K562 (cell line): ENCODE results near the gene DNAI1. TPM values are rescaled to one million over a fixed set of nuclear protein-coding genes. Genes with fewer than 3 reads are reported as not detected.

ENCODE experiments used
- ATAC-seq: fragments of 200-7000 bp; cut with Tn5 transposase; 3 replicates; pipeline ENCODE4 v1.9.1; 2020; ENCODE audit warnings: moderate library complexity
- BruUV-seq: library from RNA; stranded (reverse); fragments of 400-500 nt; replicated peaks from 2 replicates; lab custom pipeline; 2021; lab: Mats Ljungman, UMichigan
- CTCF ChIA-PET: fragments of 300-600 bp; formaldehyde crosslinking; extraction: SDS; loops from one replicate; lab custom pipeline; 2021; ENCODE audit warnings: low intra/inter-chr PET ratio; lab: Yijun Ruan, JAX
- POLR2A ChIA-PET: fragments of 300-600, 350-650 bp; sonication (Branson Sonifier 250); formaldehyde crosslinking; extraction: SDS; loops from one replicate; lab custom pipeline; 2021; ENCODE audit warnings: antibody characterized with exemption, inconsistent platforms; lab: Yijun Ruan, JAX
- DNase-seq, 4 experiments: peaks; one replicate each; pipeline versions ENCODE4 v3.0.0 to v3.0.0-alpha.2; 2011 to 2018; ENCODE audit warnings: low spot score in 3 of 4, mixed read lengths in 3 of 4; ENCODE audit errors: extremely low read depth in 1 of 4
- FAIRE-seq: peaks from 2 replicates; lab custom pipeline; 2011; peaks lifted over from hg19 to GRCh38; lab: Jason Lieb, UNC
- H2AFZ ChIP-seq: 2 replicates; pipeline ENCODE4 v1.6.0; 2011; ENCODE audit warnings: low read depth, low read length, control low read depth, inconsistent platforms
- H3K27ac ChIP-seq: fragments of 200-600 bp; 3 replicates; pipeline ENCODE4 v1.8.0; 2011; ENCODE audit warnings: low read depth, mild to moderate bottlenecking, control low read depth, inconsistent platforms, low read length, moderate library complexity, mixed read lengths; ENCODE audit errors: extremely low read depth
- H3K27me3 ChIP-seq, 2 experiments: fragments of 300-600 bp in 1 of 2; 2 replicates in 1 of 2; 3 replicates in 1 of 2; pipeline versions ENCODE4 v1.6.0 to v1.8.0; 2011; ENCODE audit warnings: inconsistent platforms in 2 of 2, low read length in 2 of 2, mild to moderate bottlenecking in 1 of 2, mixed read lengths in 1 of 2, moderate library complexity in 1 of 2; ENCODE audit not compliant: control insufficient read depth in 2 of 2, insufficient read depth in 2 of 2
- H3K36me3 ChIP-seq: fragments of 300-600 bp; 3 replicates; pipeline ENCODE4 v1.8.0; 2011; ENCODE audit warnings: mild to moderate bottlenecking, low read length, inconsistent platforms; ENCODE audit not compliant: control insufficient read depth, insufficient read depth
- H3K4me1 ChIP-seq, 2 experiments: fragments of 200-600 bp in 1 of 2; replicated peaks in 1 of 2; 2 replicates in 1 of 2; 3 replicates in 1 of 2; pipeline versions ENCODE4 v1.5.1 to v1.8.0; 2011; ENCODE audit warnings: inconsistent platforms in 2 of 2, low read length in 2 of 2, mild to moderate bottlenecking in 1 of 2, mixed read lengths in 1 of 2, moderate library complexity in 1 of 2; ENCODE audit not compliant: control insufficient read depth in 2 of 2, insufficient read depth in 2 of 2
- H3K4me2 ChIP-seq: 2 replicates; pipeline ENCODE4 v1.6.1; 2011; ENCODE audit warnings: low read length, control low read depth, inconsistent platforms, mixed read lengths; ENCODE audit not compliant: insufficient read depth
- H3K4me3 ChIP-seq: fragments of 200-600 bp; sonication (generic), shearing (Covaris generic); 2 replicates; pipeline ENCODE4 v1.5.1; 2016; ENCODE audit warnings: control low read depth, inconsistent platforms
- H3K79me2 ChIP-seq: fragments of 200-600 bp; 3 replicates; pipeline ENCODE4 v1.8.0; 2011; ENCODE audit warnings: low read length, inconsistent platforms; ENCODE audit not compliant: control insufficient read depth, insufficient read depth
- H3K9ac ChIP-seq, 2 experiments: 2 replicates each; pipeline versions ENCODE4 v1.6.0 to v1.6.1; 2011; ENCODE audit warnings: low read depth in 2 of 2, low read length in 2 of 2, control low read depth in 1 of 2, inconsistent platforms in 1 of 2, mild to moderate bottlenecking in 1 of 2, mixed read lengths in 1 of 2; ENCODE audit not compliant: insufficient read depth in 1 of 2
- H3K9me1 ChIP-seq: one replicate; pipeline ENCODE4 v1.6.0; 2011; ENCODE audit warnings: inconsistent platforms, mild to moderate bottlenecking, low read length, moderate library complexity; ENCODE audit not compliant: control insufficient read depth, insufficient read depth
- H3K9me3 ChIP-seq: replicated peaks from 2 replicates; pipeline ENCODE4 v1.5.1; 2011; ENCODE audit warnings: low read depth, low read length, inconsistent platforms; ENCODE audit not compliant: control insufficient read depth, insufficient read depth
- H4K20me1 ChIP-seq: replicated peaks from 2 replicates; pipeline ENCODE4 v1.6.1; 2011; ENCODE audit warnings: low read length, inconsistent platforms, mixed read lengths; ENCODE audit not compliant: control insufficient read depth, insufficient read depth
- C11orf30 ChIP-seq: fragments of 450-650 bp; IDR thresholded peaks from 2 replicates; pipeline ENCODE4 v1.6.1; 2016; ENCODE audit warnings: low read depth, mild to moderate bottlenecking
- CREM ChIP-seq: IDR thresholded peaks from 2 replicates; pipeline ENCODE4 v1.6.1; 2014; ENCODE audit warnings: antibody characterized with exemption, low read depth
- ETS1 ChIP-seq: conservative IDR thresholded peaks from 2 replicates; pipeline ENCODE4 v1.6.1; 2011; ENCODE audit warnings: low read depth, mild to moderate bottlenecking, low read length; ENCODE audit not compliant: control insufficient read depth
- HMG20B ChIP-seq: fragments of 250-450 bp; sonication (Bioruptor Pico); IDR thresholded peaks from 2 replicates; pipeline ENCODE4 v1.5.0; 2021; ENCODE audit warnings: mild to moderate bottlenecking
- IFI16 ChIP-seq: fragments of 250-450 bp; sonication (Bioruptor Pico); IDR thresholded peaks from 2 replicates; pipeline ENCODE4 v2.1.2; 2022; ENCODE audit warnings: mild to moderate bottlenecking, inconsistent platforms
- KDM5B ChIP-seq: fragments of 200-600 bp; sonication (generic); IDR thresholded peaks from 2 replicates; pipeline ENCODE4 v1.6.1; 2012; ENCODE audit warnings: low read depth, mild to moderate bottlenecking, moderate library complexity, low read length, control low read depth, inconsistent platforms; ENCODE audit not compliant: insufficient replicate concordance
- KLF16 ChIP-seq: IDR thresholded peaks from 2 replicates; pipeline ENCODE4 v1.6.1; 2016; ENCODE audit warnings: antibody characterized with exemption
- NCOA4 ChIP-seq: fragments of 450-650 bp; IDR thresholded peaks from 2 replicates; pipeline ENCODE4 v1.6.1; 2018; ENCODE audit warnings: mild to moderate bottlenecking; ENCODE audit not compliant: partially characterized antibody
- PRMT5 ChIP-seq: sonication (generic); formaldehyde crosslinking; IDR thresholded peaks from 2 replicates; pipeline ENCODE4 v1.5.0; 2020; ENCODE audit warnings: missing genetic modification reagents
- TAF15 ChIP-seq: fragments of 200-400 bp; formaldehyde crosslinking; IDR thresholded peaks from 2 replicates; pipeline ENCODE4 v1.6.1; 2017; ENCODE audit warnings: mild to moderate bottlenecking, low read depth, low read length, moderate library complexity
- TAL1 ChIP-seq: fragments of 450-650 bp; IDR thresholded peaks from 2 replicates; pipeline ENCODE4 v1.6.1; 2016; ENCODE audit warnings: mild to moderate bottlenecking
- ZNF140 ChIP-seq: fragments of 250-450 bp; sonication (Bioruptor Pico); IDR thresholded peaks from 2 replicates; pipeline ENCODE4 v1.8.0; 2021; ENCODE audit warnings: moderate library complexity, mild to moderate bottlenecking, inconsistent platforms
- ZNF277 ChIP-seq: fragments of 250-450 bp; sonication (Bioruptor Pico); IDR thresholded peaks from 2 replicates; pipeline ENCODE4 v1.8.0; 2022; ENCODE audit warnings: inconsistent platforms, mild to moderate bottlenecking, moderate library complexity, borderline replicate concordance
- ZNF511 ChIP-seq: sonication (generic); formaldehyde crosslinking; IDR thresholded peaks from 2 replicates; pipeline ENCODE4 v1.8.0; 2022; ENCODE audit warnings: mild to moderate bottlenecking, missing genetic modification reagents
- ZNF695 ChIP-seq: fragments of 450-650 bp; formaldehyde crosslinking; IDR thresholded peaks from 2 replicates; pipeline ENCODE4 v1.4.0; 2020; ENCODE audit warnings: mild to moderate bottlenecking, moderate library complexity
- WGBS: fragments of 100-300 bp; shearing (Covaris generic); methylation state at CpG from one replicate; pipeline ENCODE4 v1.1.6; 2016; ENCODE audit warnings: low coverage, mixed read lengths; ENCODE audit not compliant: insufficient coverage; ENCODE audit errors: missing lambda C conversion rate; 5-methylcytosine and 5-hydroxymethylcytosine counted together
- in situ Hi-C: fragments of 300-500 bp; cut with MboI; formaldehyde crosslinking; loops from 4 replicates; pipeline ENCODE4 v1.15.0; 2018; ENCODE audit warnings: inconsistent platforms, mixed read lengths
- intact Hi-C: fragments of 100-400 bp; cut with micrococcal nuclease; formaldehyde crosslinking; loops from 2 replicates; pipeline ENCODE4 v1.14.2; 2022
- polyA plus RNA-seq, 8 experiments: library from polyadenylated mRNA; depleted of rRNA in 4 of 8; stranded (reverse) in 5 of 8; unstranded in 3 of 8; fragments of >200 nt; fragmentation: Nextera tagmentation in 2 of 8; fragmentation: Illumina TruSeq in 1 of 8; extraction: Ambion mirVana in 2 of 8; extraction: Trizol in 1 of 8; gene quantifications; 2 replicates each; pipeline versions ENCODE4 v1.2.1 to v1.2.3, GENCODE V29; 2011 to 2014; ENCODE audit warnings: inconsistent platforms in 1 of 8, missing spikeins in 1 of 8
- total RNA-seq, 7 experiments: library from RNA; depleted of rRNA in 6 of 7; stranded (reverse); fragments of >200 nt in 6 of 7; fragmentation: Illumina TruSeq in 2 of 7; extraction: Trizol in 2 of 7; gene quantifications; 2 replicates each; pipeline versions ENCODE4 v1.2.1 to v1.2.3, GENCODE V29; 2011 to 2021; ENCODE audit warnings: low replicate concordance in 1 of 7

DNAI1 gene
- total and polyA plus RNA-seq, 9 of the 15 experiments (the other 6 are each of a cell fraction or from before 2014, with no cell fraction given): 0.01 to 0.17 (median 0.04) TPM; not detected in 6

- no peaks in the 10 kb centered on the region for H3K9me3 ChIP-seq
- no peak overlapping the region for H3K9ac ChIP-seq
- no peaks in the 10 kb centered on the region for H3K27me3 ChIP-seq
- intact Hi-C loops: no loop called here
- H3K79me2 ChIP-seq: no peaks in the 10 kb centered on the region
- TF ChIP-seq NCOA4: no peak
- TF ChIP-seq ZNF695 (CRISPR knock-in tag): no peak
- no peak for TF ChIP-seq TAF15
- TF ChIP-seq HMG20B (CRISPR knock-in tag): no peak
- TF ChIP-seq, all 486 proteins: peak for 0
- Histone ChIP-seq H4K20me1 (no peaks in the 10 kb centered on the region), H3K36me3 (no peaks in the 10 kb centered on the region), H2AFZ (no peak overlapping the region), H3K4me2 (no peak overlapping the region), H3K9me1 (no peaks in the 10 kb centered on the region), H3K27ac (no peak overlapping the region), H3K4me1 (no peaks in the 10 kb centered on the region), H3K4me3 (no peak overlapping the region)
- no TSS peak for BruUV-seq
- WGBS: 25% methylated on average over 2 of the region's 2 CpGs
- no peak for FAIRE-seq
- ChIA-PET POLR2A (no interaction called here), CTCF (no interaction called here)
- in situ Hi-C loops: loop anchor here (10.0 kb wide), 1 partner anchor 196 kb away; no protein-coding TSS in a partner anchor
- ATAC-seq: no peak
- no peak for DNase-seq
Measured at GRCh38 chr9:34409154-34409553, 49.5 kb upstream of the DNAI1 start.

- no TSS peak for BruUV-seq
- CTCF ChIA-PET: no interaction called here
- TF ChIP-seq IFI16 (CRISPR knock-in tag) (no peak), KLF16 (no peak), C11orf30 (no peak), ZNF511 (CRISPR knock-in tag) (no peak), CREM (no peak), ZNF277 (CRISPR knock-in tag) (no peak), ZNF140 (no peak), ETS1 (no peak), TAL1 (no peak), KDM5B (no peak), PRMT5 (CRISPR knock-in tag) (no peak)
Measured at GRCh38 chr9:34412336-34412735, 46.3 kb upstream of the DNAI1 start.

More at GRCh38 chr9:34412336-34412735, 46.3 kb upstream of the DNAI1 start:
- no peaks in the 10 kb centered on the region for H4K20me1 ChIP-seq
- no peaks in the 10 kb centered on the region for H3K9me3 ChIP-seq
- FAIRE-seq: no peak
- POLR2A ChIA-PET: no interaction called here
- no peak overlapping the region for H3K4me3 ChIP-seq
- no peaks in the 10 kb centered on the region for H3K36me3 ChIP-seq
- no peaks in the 10 kb centered on the region for H3K27me3 ChIP-seq
- H3K4me2 ChIP-seq: no peak overlapping the region
- ATAC-seq: no peak
- no peak for DNase-seq
- no peak overlapping the region for H3K9ac ChIP-seq
- no peaks in the 10 kb centered on the region for H3K9me1 ChIP-seq
- no peaks in the 10 kb centered on the region for H3K79me2 ChIP-seq
- intact Hi-C loops: no loop called here
- no CpG with 5 or more reads among the region's 1 CpG for WGBS
- in situ Hi-C loops: no loop called here
- H3K27ac ChIP-seq: no peak overlapping the region
- H2AFZ ChIP-seq: no peak overlapping the region
- no peaks in the 10 kb centered on the region for H3K4me1 ChIP-seq
